ENCODE data around the gene RITA1.

DNA sequence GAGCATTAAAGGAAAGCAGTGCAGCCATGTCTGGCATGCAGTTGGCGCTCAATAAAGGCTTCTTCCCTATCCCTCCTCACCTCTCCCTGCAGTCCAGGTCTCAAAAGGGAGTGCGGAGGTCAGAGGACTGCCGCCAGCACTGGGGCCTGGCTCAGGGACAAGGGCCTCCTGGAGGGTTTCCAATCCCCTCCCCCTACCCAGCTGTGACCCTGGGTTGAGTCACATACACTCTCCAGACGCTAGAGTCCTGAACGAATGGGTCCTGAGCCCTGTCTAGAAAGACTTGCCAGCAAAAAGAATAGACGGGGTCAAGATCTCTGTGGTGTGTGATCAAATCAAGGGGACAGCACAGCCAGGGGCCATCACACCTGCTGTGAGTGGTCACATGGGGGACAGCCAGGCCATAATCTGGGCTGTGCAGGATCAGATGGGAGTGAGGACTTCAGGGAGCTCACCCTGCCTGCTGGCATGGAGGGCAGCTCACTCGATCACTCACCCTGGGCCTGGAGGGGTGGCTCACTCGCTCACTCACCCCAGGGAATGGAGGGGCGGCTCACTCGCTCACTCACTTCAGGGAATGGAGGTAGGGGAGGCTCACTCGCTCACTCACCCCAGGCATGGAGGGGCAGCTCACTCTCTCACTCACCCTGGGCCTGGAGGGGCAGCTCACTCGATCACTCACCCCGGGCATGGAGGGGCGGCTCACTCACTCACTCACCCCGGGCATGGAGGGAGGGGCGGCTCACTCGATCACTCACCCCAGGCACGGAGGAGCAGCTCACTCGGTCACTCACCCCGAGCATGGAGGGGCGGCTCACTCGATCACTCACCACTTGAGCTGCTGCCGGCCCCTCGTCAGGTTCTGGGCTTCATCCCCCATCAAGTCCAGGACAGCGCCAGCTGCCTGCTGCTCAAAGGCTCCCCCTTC lies 23.2 kb upstream of the RITA1 start:
- TF ChIP-seq CTCF (IDR thresholded peaks at IDR 0.05) (no peak), POLR2AphosphoS5 (IDR thresholded peaks at IDR 0.05) (no peak), EP300 (IDR thresholded peaks at IDR 0.05) (no peak)
